ENCODE measurements around the gene ELOVL6. TPM values are rescaled to one million over a fixed set of nuclear protein-coding genes. Genes with fewer than 3 reads are reported as not detected.
"Not testable (repeated sequence)": the region's sequence is repeated elsewhere in the genome, so short reads cannot be mapped to it uniquely, and the experiment has no call there.

The ELOVL6 gene
- total RNA-seq, 4 donors from 2014 or later = 15.9 to 32.2 (median 20.4) TPM

DNA sequence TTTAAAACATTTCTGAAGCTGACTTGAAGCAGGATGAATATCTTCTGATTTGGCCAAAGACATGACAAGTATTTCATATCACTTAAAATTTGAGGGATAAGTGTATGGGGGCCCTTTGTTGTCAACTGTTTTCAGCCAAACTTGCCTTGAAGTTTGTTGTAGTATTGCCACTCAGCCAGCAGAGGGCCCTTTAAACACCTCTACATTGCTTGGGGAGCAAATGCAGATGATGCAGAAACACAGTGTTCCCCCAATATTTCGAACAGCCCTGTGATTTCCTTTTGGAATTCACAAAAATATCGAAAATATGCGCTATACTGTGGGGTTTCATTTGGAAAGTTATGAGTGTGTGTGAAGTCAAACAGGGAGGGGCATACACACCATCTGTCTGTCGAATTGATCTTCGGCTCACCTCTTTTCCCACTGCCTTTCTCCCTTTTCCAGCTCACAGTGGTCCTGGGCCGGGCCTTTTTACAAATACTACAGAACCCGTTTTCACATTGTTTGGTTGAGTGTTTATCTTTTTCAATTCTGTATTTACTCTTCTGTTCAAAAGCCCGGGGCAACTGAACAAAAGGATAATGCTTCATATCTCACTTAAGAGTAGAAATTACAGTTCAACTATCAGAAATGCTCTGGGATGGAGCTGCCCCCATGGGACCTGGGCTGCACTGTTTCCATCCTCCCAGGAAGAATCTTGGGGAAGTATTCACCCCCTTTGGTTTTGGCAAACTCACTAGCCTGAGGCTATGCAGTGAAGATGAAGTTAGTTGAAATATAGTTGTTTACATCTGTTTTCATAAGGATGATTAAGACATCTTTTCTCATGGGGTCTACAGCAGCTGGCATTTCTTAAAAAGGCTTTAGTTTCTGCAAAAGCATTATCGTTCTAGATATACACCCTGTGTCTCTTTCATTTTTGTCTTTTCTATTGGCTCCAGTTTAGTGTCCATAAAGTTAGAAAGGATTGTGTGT, 148.2 kb downstream of the ELOVL6 start:
- DNase-seq (ENCODE audit: low spot score in 2 of 2) = peak in 1 of 2 donors; percentile 28
- intact Hi-C loops (cut with DNase I; ENCODE audit: low total_unique reads) = loop anchor here (10.0 kb wide), 1 partner anchor 165 kb away; no protein-coding TSS in a partner anchor
- WGBS, 2 donors = 62 to 64% methylated on average over 9 of the region's 9 CpGs
- TF ChIP-seq, protein P1, sequence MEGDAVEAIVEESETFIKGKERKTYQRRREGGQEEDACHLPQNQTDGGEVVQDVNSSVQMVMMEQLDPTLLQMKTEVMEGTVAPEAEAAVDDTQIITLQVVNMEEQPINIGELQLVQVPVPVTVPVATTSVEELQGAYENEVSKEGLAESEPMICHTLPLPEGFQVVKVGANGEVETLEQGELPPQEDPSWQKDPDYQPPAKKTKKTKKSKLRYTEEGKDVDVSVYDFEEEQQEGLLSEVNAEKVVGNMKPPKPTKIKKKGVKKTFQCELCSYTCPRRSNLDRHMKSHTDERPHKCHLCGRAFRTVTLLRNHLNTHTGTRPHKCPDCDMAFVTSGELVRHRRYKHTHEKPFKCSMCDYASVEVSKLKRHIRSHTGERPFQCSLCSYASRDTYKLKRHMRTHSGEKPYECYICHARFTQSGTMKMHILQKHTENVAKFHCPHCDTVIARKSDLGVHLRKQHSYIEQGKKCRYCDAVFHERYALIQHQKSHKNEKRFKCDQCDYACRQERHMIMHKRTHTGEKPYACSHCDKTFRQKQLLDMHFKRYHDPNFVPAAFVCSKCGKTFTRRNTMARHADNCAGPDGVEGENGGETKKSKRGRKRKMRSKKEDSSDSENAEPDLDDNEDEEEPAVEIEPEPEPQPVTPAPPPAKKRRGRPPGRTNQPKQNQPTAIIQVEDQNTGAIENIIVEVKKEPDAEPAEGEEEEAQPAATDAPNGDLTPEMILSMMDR (IDR thresholded peaks at IDR 0.05) = no peak
- TF ChIP-seq POLR2A (IDR thresholded peaks at IDR 0.05) = no peak
- H3K4me3 ChIP-seq (ENCODE audit: low read depth, poor library complexity, severe bottlenecking) = no peak overlapping the region

DNA sequence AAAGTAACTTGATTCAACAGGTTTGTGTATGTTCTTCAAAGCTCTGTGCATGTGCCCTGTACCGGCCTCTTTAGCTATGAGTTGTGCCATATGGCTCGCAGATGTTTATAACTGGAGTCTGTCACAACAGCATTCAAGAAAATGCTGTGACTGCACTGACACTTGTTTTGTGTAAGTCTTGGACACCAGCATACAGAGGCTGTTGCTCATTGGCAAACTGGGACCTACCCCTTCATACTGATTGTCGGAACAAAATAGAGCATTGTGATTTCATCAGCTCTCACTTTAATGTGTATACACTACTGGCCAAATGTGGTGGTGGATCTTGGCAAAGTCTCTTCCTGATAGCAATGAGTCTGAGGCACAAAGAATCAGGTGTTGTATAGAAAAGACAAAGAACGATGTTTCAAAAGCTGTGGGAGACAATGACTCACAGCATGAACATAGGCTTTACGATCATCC, 151.8 kb downstream of the ELOVL6 start:
- TF ChIP-seq POLR2A (IDR thresholded peaks at IDR 0.05) = no peak
- TF ChIP-seq, protein P1 (IDR thresholded peaks at IDR 0.05) = no peak
- 70 to 76% methylated on average over 5 of the region's 5 CpGs for WGBS, 2 donors

DNA sequence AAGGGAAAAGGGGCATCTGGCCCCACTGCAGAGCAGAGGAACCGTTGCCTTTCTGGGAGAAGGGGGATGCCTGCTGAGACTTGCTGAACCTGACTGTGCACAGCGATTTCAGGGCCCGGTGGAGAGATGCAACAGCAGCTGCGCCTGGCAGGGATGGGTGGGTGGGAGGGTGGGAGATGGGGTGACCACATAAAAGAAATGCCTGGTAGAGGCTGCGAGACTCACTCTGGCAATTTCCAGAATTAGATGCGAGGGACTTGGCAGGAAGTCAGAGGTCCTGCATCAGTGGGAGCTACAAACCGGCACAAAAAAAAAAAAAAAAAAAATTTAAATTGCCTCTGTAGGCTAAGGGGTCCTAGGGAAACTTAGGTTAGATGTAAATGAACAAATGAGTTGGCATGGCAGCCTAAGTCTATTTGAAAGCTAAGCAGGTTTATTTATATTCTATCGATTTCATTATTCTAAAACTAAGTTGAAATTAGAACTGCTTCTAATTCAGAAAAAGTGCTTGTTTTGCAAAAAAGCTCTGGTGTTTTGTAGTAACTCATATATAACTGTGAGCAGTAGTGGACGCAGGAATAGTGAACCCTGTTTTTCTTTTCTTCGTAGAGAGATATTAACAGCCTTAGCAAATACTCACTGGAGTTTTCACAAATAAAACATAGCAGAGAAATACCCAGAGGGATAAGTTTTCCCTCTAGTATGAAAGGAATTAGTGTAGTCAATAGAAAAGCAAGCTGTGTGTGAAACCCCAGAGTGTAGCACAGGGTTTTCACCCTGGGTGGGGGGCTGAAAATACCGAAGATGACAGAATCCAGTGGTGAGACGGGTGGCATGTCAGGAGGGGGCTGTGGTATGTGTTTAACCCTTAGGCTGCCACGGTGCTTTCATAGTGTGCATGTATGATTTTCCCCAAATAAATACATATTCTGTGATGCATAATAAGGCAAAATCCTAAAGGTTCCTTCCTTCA, 155.6 kb downstream of the ELOVL6 start:
- WGBS, 2 donors = 34 to 39% methylated on average over 13 of the region's 13 CpGs
- intact Hi-C loops (cut with DNase I; ENCODE audit: low total_unique reads) = loop anchor here (10.0 kb wide), 1 partner anchor 172 kb away; no protein-coding TSS in a partner anchor

More for the DNA sequence above, 151.8 kb downstream of the ELOVL6 start:
- intact Hi-C loops (cut with DNase I; ENCODE audit: low total_unique reads) = loop anchor here (10.0 kb wide), 1 partner anchor 168 kb away; no protein-coding TSS in a partner anchor
- H3K4me3 ChIP-seq (ENCODE audit: low read depth, poor library complexity, severe bottlenecking) = no peak overlapping the region
- DNase-seq (ENCODE audit: low spot score in 2 of 2) = no peak

DNA sequence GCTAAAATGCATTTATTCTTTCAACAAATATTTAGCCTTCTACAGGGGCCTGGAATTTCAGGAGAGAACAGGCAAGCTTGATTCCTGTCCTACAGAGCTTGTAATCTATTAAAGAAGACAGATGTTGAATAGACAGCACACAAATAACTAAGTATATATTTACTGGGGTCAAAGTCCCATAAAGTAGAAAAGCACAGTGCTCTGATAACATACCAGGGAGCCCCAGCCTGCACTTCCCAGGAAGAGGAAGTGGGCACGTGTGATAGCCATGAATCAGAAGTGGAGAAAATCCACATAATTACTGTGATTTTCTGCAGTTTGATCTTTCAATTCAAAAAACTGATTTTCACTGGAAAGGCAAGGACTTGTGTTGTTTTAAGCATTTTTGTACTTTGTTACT, 156.7 kb downstream of the ELOVL6 start:
- intact Hi-C loops (cut with DNase I; ENCODE audit: low total_unique reads) = loop anchor here (10.0 kb wide), 1 partner anchor 173 kb away; no protein-coding TSS in a partner anchor
- H3K4me3 ChIP-seq (ENCODE audit: low read depth, poor library complexity, severe bottlenecking) = no peak overlapping the region
- no peak for DNase-seq (ENCODE audit: low spot score in 2 of 2)
- 56 to 60% methylated on average over 1 of the region's 1 CpG for WGBS, 2 donors
- no peak for TF ChIP-seq POLR2A (IDR thresholded peaks at IDR 0.05)
- TF ChIP-seq, protein P1 (IDR thresholded peaks at IDR 0.05) = no peak

More for the DNA sequence above, 155.6 kb downstream of the ELOVL6 start:
- no peak for DNase-seq (ENCODE audit: low spot score in 2 of 2)
- no peak for TF ChIP-seq POLR2A (IDR thresholded peaks at IDR 0.05)
- TF ChIP-seq, protein P1 (IDR thresholded peaks at IDR 0.05) = no peak
- no peak overlapping the region for H3K4me3 ChIP-seq (ENCODE audit: low read depth, poor library complexity, severe bottlenecking)

DNA sequence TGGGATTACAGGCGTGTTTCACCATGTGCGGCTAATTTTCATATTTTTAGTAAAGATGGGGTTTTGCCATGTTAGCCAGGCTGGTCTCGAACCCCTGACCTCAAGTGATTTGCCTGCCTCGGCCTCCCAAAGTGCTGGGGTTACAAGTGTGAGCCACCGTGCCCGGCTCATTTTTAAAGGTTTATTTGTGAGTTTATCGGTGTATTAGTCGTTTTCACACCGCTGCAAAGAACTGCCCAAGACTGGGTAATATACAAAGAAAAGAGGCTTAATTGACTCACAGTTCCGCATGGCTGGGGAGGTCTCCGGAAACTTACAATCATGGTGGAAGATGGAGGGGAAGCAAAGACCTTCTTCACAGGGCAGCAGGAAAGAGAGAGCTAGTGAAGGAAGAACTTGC, 159.3 kb downstream of the ELOVL6 start:
- intact Hi-C loops (cut with DNase I; ENCODE audit: low total_unique reads); H3K4me3 ChIP-seq (ENCODE audit: low read depth, poor library complexity, severe bottlenecking); DNase-seq (ENCODE audit: low spot score in 2 of 2): not testable (repeated sequence)
- WGBS, 2 donors = 94 to 95% methylated on average over 11 of the region's 11 CpGs
